GM21825 (cell line): Measurements from ENCODE around the gene LOXL1.

Experiments used
- ATAC-seq: cut with Tn5 transposase; IDR thresholded peaks from one replicate; pipeline ENCODE4 v1.9.1; 2021; ENCODE audit warnings: mild to moderate bottlenecking, moderate library complexity; ENCODE audit not compliant: unreplicated experiment

The LOXL1 gene

GRCh38 chr15:73899197-73900094 lies 26.8 kb upstream of the LOXL1 start:
- ATAC-seq = no peak

GRCh38 chr15:73900095-73900712 lies 26.1 kb upstream of the LOXL1 start:
- ATAC-seq = no peak

GRCh38 chr15:73901126-73901810 lies 25.0 kb upstream of the LOXL1 start:
- no peak for ATAC-seq

GRCh38 chr15:73902121-73903020 lies 23.9 kb upstream of the LOXL1 start:
- no peak for ATAC-seq

- no peak for ATAC-seq
Observed at GRCh38 chr15:73904026-73904815, 22.0 kb upstream of the LOXL1 start.

- no peak for ATAC-seq
Observed at GRCh38 chr15:73905225-73905827, 20.9 kb upstream of the LOXL1 start.

GRCh38 chr15:73906346-73907034 lies 19.8 kb upstream of the LOXL1 start:
- no peak for ATAC-seq

- no peak for ATAC-seq
Observed at GRCh38 chr15:73907035-73907408, 19.2 kb upstream of the LOXL1 start.

- ATAC-seq = peak; percentile 60
Observed at GRCh38 chr15:73908030-73908821, 18.0 kb upstream of the LOXL1 start.

GRCh38 chr15:73908822-73909122 lies 17.5 kb upstream of the LOXL1 start:
- ATAC-seq = no peak

- ATAC-seq = no peak
Observed at GRCh38 chr15:73909651-73910050, 16.6 kb upstream of the LOXL1 start.

GRCh38 chr15:73910522-73911303 lies 15.5 kb upstream of the LOXL1 start:
- no peak for ATAC-seq

GRCh38 chr15:73912030-73912596 lies 14.1 kb upstream of the LOXL1 start:
- ATAC-seq = no peak

- no peak for ATAC-seq
Observed at GRCh38 chr15:73914145-73914544, 12.1 kb upstream of the LOXL1 start.

- no peak for ATAC-seq
Observed at GRCh38 chr15:73915082-73915481, 11.2 kb upstream of the LOXL1 start.

GRCh38 chr15:73918784-73919183 lies 7.5 kb upstream of the LOXL1 start:
- ATAC-seq = no peak

- ATAC-seq = no peak
Observed at GRCh38 chr15:73919706-73920105, 6.6 kb upstream of the LOXL1 start.
